Caki2 (cell line): ENCODE data around the gene NRL. TPM values are rescaled to one million over a fixed set of nuclear protein-coding genes. Genes with fewer than 3 reads are reported as not detected.

ENCODE experiments used
- DNase-seq: peaks from one replicate; pipeline ENCODE4 v3.0.0-alpha.2; 2015; ENCODE audit warnings: low read depth
- in situ Hi-C: cut with HindIII; loops from 2 replicates; pipeline ENCODE4 v1.10.0; 2016; ENCODE audit warnings: low sequenced_read_pairs, low pct_unique_long_range_greater_than_20kb, mixed read lengths
- total RNA-seq: library from RNA; depleted of rRNA; stranded (reverse); fragments of >200 nt; shearing (Covaris generic); gene quantifications from 2 replicates; pipeline ENCODE4 v1.2.3, GENCODE V29; 2014; ENCODE audit warnings: low replicate concordance

NRL gene
- total RNA-seq, 1 experiment from 2014 or later = 1.8 TPM

DNA sequence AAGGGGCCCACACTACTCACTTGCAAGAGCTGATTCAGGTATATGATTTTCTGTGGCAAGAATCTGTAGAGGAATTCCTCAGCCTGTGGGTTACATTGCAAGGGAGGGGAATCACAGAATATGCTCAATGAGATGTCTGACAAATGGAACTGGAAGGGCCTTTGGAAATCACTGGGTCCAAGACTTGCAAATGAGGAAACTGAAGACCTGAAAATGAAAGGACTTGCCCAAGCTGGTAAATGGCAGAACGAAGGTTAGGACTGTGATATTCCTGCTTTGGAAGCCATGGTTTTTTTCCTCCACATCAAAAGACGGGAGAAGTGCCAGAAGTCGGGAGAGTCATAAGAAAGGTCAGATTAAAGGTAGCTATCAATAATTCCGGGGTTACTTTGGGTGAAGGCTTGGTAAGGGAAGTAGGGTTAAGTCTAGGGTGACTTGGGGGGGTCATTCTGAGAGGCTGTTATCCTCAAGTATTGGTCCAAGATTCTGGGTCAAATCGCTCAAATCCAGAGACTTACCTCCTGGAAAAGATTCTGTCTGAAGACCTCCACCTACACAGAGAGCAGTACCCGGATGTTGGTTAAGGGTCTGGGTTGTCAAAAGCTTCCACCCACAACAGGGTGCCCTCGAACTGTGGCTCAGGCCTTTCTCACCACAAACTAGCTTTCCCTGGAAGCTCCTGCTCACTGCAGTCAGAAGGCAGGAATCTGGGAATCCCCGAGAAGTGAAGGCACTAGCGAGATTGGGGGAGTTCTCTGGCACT is 31.1 kb upstream of the NRL start:
- DNase-seq = peak; percentile 60
- in situ Hi-C loops = no loop called here

DNA sequence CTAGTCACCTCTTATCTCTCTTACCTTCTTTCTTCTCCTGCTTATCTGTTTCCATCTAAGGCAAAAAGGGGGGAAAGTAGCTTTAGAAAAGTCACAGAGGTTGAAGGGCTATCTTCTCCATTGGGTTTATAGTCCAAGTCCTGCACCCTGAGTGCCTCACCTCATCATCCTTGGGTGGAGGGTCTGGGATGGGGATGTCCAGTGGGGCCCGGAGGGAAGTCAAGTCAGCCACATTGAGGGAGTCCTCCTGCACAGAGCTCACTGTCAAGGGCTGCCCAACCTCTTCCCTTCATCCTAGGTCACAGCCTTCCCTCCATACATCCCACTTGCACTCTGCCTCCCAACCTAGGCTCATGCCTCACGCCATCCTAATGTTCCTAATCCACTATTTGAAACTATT is 30.5 kb upstream of the NRL start:
- in situ Hi-C loops = no loop called here
- DNase-seq = no peak

DNA sequence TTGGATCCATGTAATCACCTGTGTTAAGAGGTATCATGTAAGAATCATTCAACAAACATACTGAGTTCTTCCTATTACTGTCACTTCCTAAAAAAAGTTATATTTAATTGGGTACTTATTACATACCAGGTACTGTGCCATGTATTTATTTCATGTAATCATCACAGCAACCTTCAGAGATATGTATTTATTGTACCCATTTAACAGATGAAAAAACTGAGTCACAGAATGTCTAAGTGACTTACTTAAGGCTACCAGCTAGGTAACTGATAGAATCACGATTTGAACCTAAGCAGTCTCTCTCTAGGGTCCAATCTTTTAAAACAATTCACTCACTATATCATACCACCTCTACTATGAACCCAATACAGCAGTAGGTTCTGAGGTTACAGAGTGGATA is 29.7 kb upstream of the NRL start:
- in situ Hi-C loops = no loop called here
- DNase-seq = no peak

DNA sequence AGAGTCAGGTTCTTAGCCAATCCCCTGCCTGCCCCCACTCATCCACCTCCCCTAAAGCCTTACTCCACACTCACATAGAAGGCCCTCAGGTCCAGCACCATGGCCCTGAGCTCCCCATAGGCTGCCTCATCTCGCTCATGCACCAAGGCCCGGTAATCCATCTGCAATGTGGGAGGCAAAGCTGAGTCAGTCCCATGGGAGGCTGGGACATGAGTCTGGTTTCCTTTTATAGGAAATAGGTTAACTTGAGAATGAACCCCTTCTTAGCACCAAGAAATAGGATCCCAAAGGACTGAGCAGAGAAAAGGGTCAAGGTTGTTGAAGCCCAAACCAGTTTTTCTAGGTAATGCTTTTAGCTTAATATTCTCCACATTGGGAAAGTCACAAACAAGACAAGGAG is 28.8 kb upstream of the NRL start:
- in situ Hi-C loops = no loop called here
- DNase-seq = no peak

DNA sequence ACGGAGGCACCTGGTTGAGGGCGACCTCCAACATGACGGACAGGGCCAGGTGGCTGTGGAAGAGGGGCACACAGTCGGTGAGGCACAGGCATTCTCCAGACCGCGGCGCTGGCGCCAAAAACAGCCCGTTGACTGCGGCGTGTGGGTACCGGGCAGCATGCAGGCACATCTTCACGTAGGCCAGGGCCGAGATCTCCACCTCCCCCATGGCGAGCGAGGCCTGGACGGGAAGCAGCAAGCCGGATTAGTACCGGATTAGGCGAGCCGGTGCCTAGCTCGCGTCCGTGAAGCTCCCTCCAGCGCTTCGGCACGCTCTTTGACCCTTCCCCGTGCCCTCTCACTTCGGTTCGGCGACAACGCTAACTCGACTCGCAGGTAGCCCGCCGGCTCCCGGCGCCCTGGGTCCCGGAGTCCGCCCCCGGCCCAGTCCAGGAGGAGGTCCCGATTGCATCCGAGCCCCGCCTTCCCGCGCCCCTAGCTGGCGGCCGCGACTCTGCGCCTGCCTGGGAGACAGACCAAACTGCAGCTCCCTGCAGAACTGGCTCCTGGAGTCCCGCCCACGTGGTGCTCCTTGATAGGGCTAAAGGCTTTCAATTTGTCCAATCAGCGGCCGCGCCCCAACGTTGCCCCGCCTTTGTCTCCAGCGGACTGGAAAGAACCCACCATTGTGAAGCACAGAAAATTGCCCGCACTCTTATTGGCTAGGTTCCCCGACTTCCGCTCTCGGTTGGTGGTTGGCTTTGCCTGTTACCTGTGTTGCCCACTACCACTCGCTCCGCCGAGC is 26.5 kb upstream of the NRL start, which contains the start of gene EMC9:
TSS of gene EMC9 (minus strand) at position 495 of the 784 bp plus-strand sequence. CDS start at position 208, 287 bp downstream.
- in situ Hi-C loops = no loop called here

DNA sequence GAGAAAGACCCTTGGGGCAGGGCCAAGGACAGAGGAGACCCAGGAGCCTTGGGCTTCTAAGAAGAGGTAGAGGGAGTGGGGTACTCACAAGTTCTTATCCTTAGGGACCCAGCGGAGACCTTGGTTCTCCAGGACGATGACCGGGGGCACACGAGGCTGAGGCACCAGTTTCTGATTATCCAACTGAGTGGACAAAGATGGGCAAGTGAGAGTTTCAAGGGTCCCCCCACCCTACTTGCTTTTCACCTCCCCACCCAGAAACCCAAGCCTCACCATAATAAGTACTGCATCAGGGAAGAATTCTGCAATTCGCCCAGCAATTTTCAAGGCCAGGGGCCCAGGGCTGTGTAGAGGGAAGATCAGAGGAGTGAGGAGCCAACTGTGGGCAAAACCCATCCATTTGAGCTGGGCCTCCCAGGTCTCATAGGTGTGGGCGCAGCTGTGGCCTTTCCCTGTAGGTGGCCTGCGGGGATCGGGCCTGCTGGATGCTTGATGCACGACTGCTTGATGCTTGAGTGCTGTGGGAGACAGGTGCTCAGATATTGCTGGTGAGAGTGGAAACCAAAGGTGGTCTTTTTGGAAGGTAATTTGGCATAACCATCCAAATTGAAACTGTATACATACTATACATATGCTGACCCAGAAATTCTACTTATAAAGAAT is 24.7 kb upstream of the NRL start:
- DNase-seq = no peak
- in situ Hi-C loops = no loop called here

More for the DNA sequence above, 26.5 kb upstream of the NRL start, which contains the start of gene EMC9:
- peak; percentile 97 for DNase-seq

DNA sequence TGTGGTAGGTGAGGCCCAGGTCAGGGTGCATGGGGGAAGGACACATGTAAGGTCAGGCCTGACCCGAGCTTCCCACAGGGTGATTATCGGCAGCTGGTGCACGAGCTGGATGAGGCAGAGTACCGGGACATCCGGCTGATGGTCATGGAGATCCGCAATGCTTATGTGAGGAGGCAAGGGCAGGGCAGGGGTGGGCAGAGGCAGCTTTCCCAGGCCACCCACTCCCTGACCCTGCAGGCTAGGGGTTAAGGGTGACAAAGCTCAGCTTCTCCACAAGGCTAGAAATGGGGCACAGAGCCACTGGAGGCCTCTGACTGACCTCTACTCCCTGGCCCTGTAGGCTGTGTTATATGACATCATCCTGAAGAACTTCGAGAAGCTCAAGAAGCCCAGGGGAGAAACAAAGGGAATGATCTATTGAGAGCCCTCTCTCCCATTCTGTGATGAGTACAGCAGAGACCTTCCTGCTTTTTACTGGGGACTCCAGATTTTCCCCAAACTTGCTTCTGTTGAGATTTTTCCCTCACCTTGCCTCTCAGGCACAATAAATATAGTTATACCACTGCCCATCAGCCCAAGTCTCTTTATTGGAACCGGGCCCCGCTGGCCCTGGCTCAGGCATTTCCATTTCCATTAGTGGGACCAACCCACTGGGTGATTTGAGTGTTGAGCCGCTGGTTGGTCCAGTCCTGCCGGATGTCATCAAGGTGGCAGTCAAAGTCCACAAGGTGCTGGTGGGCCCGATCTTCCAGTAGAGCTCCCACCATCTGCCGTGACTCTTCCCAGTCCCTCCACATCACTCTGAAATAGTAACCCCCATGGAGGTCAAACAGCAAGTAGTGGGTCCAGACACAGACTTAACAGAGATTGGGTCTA is 23.9 kb upstream of the NRL start:
- no peak for DNase-seq
- in situ Hi-C loops = no loop called here

DNA sequence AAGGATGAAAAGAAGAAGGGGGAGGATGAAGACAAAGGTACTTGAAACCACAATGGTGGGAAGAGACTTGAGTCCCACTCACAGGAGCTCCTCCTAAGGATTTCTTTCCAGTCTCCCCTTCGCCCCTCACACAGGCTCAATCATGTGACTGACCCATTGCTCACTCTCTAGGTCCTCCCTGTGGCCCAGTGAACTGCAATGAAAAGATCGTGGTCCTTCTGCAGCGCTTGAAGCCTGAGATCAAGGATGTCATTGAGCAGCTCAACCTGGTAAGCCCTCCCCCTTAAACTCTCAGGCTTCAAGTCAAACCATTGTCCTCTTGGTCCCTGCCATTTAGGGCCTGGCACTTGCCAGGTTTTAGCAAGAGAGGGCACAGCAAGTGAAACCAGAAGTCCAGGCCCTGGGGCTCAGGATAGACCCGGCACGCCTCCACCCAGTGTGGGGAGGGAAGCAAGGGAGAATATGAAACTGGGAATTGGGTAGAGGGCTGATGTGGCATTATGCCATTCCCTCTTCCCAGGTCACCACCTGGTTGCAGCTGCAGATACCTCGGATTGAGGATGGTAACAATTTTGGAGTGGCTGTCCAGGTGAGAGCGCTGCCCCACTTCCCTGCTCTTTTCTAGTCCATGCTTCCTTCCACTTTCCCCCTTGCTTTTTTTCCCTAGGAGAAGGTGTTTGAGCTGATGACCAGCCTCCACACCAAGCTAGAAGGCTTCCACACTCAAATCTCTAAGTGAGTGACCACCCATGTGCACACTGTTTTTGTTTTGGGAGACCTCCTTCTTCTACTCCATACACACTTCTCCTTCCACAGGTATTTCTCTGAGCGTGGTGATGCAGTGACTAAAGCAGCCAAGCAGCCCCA is 23.0 kb upstream of the NRL start:
- no peak for DNase-seq
- in situ Hi-C loops = no loop called here

DNA sequence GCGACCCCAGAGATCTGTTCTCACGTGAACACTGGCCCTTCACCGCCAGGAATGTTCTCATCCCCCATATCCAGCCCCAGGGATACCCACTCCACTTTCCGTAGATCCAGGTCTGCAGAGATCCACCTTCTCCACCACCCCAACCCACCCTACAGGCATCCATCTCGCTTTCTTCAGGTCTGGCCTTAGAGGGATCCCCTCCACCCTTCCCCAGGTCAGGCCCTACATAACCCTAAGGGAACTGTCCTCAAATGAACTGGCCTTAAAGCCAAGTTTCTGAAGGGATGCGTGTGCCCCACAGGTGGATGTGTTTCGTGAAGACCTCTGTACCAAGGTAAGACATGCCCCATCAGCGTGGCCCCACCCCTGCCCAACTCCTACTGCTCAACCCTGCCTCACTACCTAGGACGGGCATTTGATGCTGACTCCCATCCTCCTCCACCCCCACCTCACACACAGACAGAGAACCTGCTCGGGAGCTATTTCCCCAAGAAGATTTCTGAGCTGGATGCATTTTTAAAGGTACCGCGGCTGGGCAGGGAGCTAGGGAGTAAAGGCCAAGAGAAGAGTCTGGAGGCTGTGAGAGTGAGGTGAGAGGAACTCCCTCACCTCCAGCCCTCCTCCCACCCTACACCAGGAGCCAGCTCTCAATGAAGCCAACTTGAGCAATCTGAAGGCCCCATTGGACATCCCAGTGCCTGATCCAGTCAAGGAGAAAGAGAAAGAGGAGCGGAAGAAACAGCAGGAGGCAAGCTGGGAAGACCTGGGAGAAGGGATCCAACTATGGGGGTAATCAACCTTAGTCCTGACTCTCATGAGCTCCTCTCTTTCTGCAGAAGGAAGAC is 22.2 kb upstream of the NRL start:
- in situ Hi-C loops = no loop called here
- no peak for DNase-seq

DNA sequence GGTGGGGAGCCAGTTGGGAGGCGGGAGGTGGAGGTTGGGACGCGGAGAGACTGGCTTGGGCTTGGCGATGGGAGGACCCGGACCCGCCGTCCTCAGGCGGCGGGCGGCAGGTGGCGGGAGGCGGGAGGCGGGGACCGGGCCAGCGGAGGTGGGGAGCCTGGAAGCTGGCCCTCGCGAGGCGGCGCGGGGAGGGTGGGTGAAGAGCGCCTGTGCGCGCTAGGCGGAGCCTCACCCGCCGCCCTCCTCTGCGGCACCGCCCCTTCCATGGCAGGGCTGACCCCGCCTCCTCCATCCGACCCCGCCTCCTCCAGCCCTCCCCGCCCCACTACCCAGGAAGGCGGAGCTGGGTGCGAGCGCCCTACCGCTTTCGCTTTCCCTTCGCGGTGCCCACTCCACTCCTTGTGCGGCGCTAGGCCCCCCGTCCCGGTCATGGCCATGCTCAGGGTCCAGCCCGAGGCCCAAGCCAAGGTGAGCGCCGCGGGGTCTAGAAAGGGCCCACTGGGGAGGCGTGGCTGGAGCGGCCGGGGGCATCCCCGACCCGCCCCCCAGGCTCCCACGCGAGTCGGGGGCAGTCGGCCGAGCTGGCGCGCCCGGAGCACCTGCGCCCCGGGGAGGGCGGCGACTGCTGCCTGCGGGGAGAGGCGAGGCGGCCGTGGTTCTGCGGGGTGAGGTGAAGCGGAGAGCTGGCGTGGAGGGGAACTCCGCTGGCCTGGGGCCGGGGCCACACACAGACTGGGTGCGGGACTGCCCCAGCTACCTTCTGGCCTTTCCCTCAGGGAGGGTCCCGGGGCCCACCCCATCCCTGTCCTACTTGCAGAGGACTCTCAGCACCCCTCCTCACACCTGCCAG is 21.3 kb upstream of the NRL start, which contains the start of gene PSME1:
TSS of gene PSME1 (plus strand) at position 361 of the 850 bp plus-strand sequence. CDS start at position 430, 69 bp downstream.
- DNase-seq = peak; percentile 80
- in situ Hi-C loops = no loop called here

DNA sequence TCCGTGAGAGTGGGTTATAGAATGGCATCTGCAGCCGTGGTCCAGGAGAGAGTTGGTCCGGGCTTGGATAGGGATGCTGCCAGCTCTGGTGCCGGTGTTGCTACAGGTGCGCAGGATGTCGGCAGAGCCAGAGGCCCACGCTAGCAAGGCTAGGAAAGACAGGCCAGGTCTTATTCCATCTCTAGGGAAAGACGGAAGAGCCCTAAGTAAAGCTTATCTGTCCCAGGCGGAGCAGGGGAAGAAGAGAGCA is 20.8 kb upstream of the NRL start:
- in situ Hi-C loops = no loop called here
- no peak for DNase-seq

DNA sequence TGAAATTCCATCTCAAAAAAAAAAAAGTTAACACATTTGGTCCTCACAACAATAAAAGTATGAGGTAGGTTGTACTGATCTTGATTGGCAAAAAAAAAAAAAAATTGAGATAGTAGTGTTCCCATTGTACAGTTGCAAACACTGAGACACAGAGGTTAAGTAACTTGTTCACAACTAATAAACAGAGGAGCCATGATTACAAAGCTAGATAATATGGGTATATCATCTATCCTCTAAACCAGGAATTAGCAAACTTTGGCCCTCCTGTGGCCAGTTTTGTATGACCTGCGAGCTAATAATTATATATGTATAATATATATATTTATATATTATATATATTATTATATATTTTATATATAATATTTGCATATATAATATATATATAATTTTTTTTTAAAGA is 19.0 kb upstream of the NRL start:
- in situ Hi-C loops = no loop called here

DNA sequence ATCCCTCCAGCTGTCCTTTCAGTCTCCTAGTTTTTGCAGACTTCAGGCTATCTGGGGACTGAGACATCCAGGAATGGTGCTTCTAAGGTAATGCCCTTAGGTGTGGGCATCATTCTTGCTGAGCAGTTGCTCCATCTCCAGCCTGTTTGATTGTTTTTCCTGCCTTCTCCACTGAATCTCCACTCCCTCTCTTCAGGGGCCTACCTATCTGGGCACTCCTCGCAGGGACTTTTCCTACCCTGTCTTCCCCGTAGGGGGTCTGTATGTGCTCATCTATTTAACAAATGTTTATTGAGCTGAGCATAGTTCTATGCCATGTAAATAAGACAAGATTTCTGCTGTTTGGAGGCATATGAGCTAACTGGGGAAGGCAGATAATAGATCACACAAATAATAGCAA is 18.2 kb upstream of the NRL start:
- in situ Hi-C loops = no loop called here
- DNase-seq = no peak

More for the DNA sequence above, 19.0 kb upstream of the NRL start:
- no peak for DNase-seq

DNA sequence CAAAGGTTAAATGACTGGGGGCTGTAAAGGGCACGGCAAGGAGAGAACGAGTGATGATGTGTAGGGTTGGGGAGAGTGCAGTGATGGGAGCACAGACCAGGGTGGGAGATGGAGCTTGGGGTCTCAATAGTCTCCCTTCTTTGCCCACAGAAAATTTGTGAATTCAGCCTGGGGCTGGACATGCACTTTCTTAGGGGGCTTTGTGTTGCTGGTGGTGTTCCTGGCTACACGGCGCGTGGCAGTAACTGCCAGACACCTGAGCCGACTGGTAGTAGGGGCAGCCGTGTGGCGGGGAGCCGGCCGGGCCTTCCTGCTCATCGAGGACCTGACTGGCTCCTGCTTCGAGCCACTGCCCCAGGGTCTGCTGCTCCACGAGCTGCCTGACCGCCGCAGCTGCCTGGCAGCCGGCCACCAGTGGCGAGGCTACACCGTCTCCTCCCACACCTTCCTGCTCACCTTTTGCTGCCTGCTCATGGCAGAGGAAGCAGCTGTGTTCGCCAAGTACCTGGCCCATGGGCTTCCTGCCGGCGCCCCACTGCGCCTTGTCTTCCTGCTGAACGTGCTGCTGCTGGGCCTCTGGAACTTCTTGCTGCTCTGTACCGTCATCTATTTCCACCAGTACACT is 17.4 kb upstream of the NRL start:
- in situ Hi-C loops = no loop called here

DNA sequence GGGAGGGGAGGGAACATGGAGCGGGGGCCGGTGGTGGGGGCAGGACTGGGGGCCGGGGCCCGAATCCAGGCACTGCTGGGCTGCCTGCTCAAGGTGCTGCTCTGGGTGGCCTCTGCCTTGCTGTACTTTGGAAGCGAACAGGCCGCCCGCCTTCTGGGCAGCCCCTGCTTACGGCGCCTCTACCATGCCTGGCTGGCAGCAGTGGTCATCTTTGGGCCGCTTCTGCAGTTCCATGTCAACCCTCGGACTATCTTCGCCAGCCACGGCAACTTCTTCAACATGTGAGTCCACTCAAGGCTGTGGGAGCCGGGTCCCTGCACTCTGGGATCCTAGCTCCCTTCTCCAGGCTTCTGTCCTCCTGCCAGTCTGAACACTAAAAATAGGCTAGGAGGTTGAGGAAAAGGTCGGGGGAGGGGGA is 16.8 kb upstream of the NRL start:
- in situ Hi-C loops = no loop called here
- no peak for DNase-seq

More for the DNA sequence above, 17.4 kb upstream of the NRL start:
- no peak for DNase-seq
